Measurements from ENCODE around the gene RPS15. TPM values are rescaled to one million over a fixed set of nuclear protein-coding genes. Genes with fewer than 3 reads are reported as not detected.

The RPS15 gene
- total and polyA plus RNA-seq, 10 of the 15 experiments (the other 5 are each of a cell fraction or from before 2014, with no cell fraction given) = 559 to 3,158 (median 1,413) TPM

GRCh38 chr19:1408300-1409203, 29.6 kb upstream of the RPS15 start (continued):
- TF ChIP-seq CHD1 (IDR thresholded peaks at IDR 0.05; ENCODE audit: low read depth, low read length) = no peak
- TF ChIP-seq POLR2A (IDR thresholded peaks at IDR 0.05; ENCODE audit: low read depth, low read length) = no peak; the same call in none of the 2 replicates
- TF ChIP-seq YBX1 (IDR thresholded peaks at IDR 0.05) = no peak
- no peak for TF ChIP-seq SIN3A (IDR thresholded peaks at IDR 0.05; ENCODE audit: low read depth, low read length)
- peak; percentile 53; the same call in 1 of the 2 replicates for TF ChIP-seq MAX (IDR thresholded peaks at IDR 0.05; ENCODE audit: low read depth, low read length)
- TF ChIP-seq, protein P1, sequence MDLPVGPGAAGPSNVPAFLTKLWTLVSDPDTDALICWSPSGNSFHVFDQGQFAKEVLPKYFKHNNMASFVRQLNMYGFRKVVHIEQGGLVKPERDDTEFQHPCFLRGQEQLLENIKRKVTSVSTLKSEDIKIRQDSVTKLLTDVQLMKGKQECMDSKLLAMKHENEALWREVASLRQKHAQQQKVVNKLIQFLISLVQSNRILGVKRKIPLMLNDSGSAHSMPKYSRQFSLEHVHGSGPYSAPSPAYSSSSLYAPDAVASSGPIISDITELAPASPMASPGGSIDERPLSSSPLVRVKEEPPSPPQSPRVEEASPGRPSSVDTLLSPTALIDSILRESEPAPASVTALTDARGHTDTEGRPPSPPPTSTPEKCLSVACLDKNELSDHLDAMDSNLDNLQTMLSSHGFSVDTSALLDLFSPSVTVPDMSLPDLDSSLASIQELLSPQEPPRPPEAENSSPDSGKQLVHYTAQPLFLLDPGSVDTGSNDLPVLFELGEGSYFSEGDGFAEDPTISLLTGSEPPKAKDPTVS (IDR thresholded peaks at IDR 0.05; ENCODE audit: low read depth, low read length) = no peak
- TF ChIP-seq ETV6 (conservative IDR thresholded peaks at IDR 0.05 in 1 of 2, IDR thresholded peaks at IDR 0.05 in 1 of 2; ENCODE audit: borderline replicate concordance in 1 of 2, low read depth in 1 of 2) = no peak
- no peak for TF ChIP-seq IKZF2 (IDR thresholded peaks at IDR 0.05)
- TF ChIP-seq TAF1 (IDR thresholded peaks at IDR 0.05; ENCODE audit: borderline replicate concordance, low read depth, low read length) = 0 out of 2 replicates have a peak, but pooled peaks have one; percentile 13
- no peak for TF ChIP-seq REST (IDR thresholded peaks at IDR 0.05; ENCODE audit: low read depth, low read length)
- no peak for TF ChIP-seq ZNF217 (IDR thresholded peaks at IDR 0.05)
- TF ChIP-seq HCFC1 (IDR thresholded peaks at IDR 0.05; ENCODE audit: low read length) = no peak
- TF ChIP-seq ZZZ3 (IDR thresholded peaks at IDR 0.05; ENCODE audit: control insufficient read depth, insufficient read length, low read depth) = no peak
- TF ChIP-seq MEF2B (IDR thresholded peaks at IDR 0.05; ENCODE audit: partially characterized antibody, poor library complexity, severe bottlenecking) = no peak
- no peak for TF ChIP-seq GABPA (IDR thresholded peaks at IDR 0.05; ENCODE audit: low read depth)
- no peak for TF ChIP-seq NRF1 (conservative IDR thresholded peaks at IDR 0.05; ENCODE audit: low read depth, low read length)
